GM10248 (cell line): ENCODE results near the gene CNGA2.

Source experiments
- CTCF ChIA-PET: fragments of 300-600 bp; sonication (Branson Sonifier 250); formaldehyde crosslinking; extraction: SDS; loops from one replicate; lab custom pipeline; 2021; ENCODE audit warnings: antibody characterized with exemption; lab: Yijun Ruan, JAX
- POLR2A ChIA-PET: fragments of 350-650 bp; sonication (Branson Sonifier 250); formaldehyde crosslinking; extraction: SDS; loops from one replicate; lab custom pipeline; 2020; ENCODE audit warnings: antibody characterized with exemption; lab: Yijun Ruan, JAX
- DNase-seq: peaks from one replicate; pipeline ENCODE4 v3.0.0; 2012; ENCODE audit errors: extremely low spot score
- TF ChIP-seq, protein P1 (sequence below): IDR thresholded peaks from 2 replicates; pipeline ENCODE4 v1.5.1; 2012; ENCODE audit warnings: mild to moderate bottlenecking, low read depth; ENCODE audit errors: extremely low read depth, missing control alignments, control extremely low read depth

CNGA2 gene

GRCh38 chrX:151779258-151779657, 44.7 kb downstream of the CNGA2 start:
- CTCF ChIA-PET: no interaction called here
- DNase-seq: no peak
- POLR2A ChIA-PET: no interaction called here
- TF ChIP-seq, protein P1, sequence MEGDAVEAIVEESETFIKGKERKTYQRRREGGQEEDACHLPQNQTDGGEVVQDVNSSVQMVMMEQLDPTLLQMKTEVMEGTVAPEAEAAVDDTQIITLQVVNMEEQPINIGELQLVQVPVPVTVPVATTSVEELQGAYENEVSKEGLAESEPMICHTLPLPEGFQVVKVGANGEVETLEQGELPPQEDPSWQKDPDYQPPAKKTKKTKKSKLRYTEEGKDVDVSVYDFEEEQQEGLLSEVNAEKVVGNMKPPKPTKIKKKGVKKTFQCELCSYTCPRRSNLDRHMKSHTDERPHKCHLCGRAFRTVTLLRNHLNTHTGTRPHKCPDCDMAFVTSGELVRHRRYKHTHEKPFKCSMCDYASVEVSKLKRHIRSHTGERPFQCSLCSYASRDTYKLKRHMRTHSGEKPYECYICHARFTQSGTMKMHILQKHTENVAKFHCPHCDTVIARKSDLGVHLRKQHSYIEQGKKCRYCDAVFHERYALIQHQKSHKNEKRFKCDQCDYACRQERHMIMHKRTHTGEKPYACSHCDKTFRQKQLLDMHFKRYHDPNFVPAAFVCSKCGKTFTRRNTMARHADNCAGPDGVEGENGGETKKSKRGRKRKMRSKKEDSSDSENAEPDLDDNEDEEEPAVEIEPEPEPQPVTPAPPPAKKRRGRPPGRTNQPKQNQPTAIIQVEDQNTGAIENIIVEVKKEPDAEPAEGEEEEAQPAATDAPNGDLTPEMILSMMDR: no peak

GRCh38 chrX:151780621-151781020, 46.1 kb downstream of the CNGA2 start:
- ChIA-PET POLR2A (no interaction called here), CTCF (no interaction called here)
- TF ChIP-seq, protein P1: no peak
- no peak for DNase-seq

- DNase-seq: no peak
- ChIA-PET CTCF (no interaction called here), POLR2A (no interaction called here)
- TF ChIP-seq, protein P1: no peak
Measured at GRCh38 chrX:151789179-151789800, 54.7 kb downstream of the CNGA2 start.

DNA sequence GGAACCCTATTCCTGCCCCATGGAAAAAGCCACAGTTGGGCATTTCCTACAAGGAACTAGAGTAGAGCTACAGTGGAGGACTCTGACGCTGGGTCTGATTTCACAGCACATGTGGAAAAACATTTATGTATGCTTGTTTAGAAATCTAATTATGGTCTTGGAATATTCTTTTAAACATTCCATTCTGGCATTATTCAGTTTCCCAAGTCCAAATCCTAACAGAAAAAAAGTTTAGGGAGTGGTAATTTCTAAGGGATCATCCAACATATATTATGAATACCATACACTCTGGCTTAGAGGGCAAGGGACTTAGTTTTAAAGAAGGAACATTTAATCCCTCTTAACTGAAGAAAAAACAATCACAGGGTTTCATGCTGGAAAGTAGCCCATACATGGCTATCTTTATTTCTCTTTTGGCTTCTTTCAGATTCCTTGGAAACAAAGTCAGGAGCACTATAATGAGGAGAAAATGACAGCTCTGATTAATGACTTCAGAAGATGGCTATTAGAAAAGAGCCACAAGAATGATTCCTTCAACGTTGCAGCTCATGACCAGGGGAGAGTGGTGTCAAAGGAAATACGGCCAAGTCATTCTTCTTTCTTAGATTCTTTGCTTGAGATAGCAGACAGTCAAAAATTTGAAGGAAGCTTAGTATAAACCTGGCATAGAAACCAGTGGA, 56.1 kb downstream of the CNGA2 start:
- ChIA-PET POLR2A (no interaction called here), CTCF (interaction anchor here (1.5 kb wide), 1 partner anchor 8 kb away, joined by 3 read pairs; no protein-coding TSS in a partner anchor)
- no peak for DNase-seq
- TF ChIP-seq, protein P1: no peak

DNA sequence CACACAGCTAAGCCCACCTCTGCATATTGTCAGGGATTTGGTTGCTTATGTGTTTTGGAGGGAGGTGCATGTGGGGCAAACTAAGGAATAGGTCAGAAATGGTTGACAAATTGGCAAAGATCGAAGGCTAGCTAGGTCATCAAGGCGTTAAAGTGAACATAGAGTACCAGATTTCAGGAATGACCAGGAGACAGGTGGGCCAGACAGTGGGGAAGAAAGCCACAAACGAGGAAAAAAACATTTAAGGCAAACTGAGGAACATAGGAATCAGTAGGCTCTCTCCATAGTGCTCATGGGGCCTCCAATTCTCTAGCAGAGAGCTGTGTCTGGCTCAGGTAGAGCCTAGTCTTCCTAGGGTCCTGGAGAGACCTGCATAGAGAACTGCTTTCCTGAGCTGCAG, 57.4 kb downstream of the CNGA2 start:
- CTCF ChIA-PET: interaction anchor here (1.5 kb wide), 1 partner anchor 9 kb away, joined by 3 read pairs; no protein-coding TSS in a partner anchor
- no peak for DNase-seq
- POLR2A ChIA-PET: no interaction called here
- TF ChIP-seq, protein P1: no peak

DNA sequence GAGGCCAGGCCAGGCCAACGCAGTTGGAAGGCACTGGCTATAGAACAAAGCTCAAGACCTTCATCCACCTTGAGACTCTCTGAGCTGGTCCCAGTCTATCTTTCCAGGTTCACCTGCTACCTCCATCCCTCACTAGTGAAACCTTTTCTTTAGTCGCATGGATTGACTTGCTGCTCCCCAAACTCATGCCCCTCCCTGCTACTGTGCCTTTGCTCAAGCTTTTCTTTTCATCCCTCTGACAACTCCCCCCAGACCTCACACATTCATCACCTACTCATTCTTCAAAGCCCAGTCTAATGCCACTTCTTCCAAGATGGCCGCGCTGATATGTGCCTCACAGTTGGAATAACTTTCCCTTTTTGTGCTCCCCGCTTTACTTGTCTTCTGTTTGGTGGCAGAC, 58.0 kb downstream of the CNGA2 start:
- POLR2A ChIA-PET: no interaction called here
- CTCF ChIA-PET: interaction anchor here (1.5 kb wide), 1 partner anchor 10 kb away, joined by 3 read pairs; no protein-coding TSS in a partner anchor
- TF ChIP-seq, protein P1: no peak
- no peak for DNase-seq
